GM18502 (cell line): ENCODE data around the gene CABLES2.

ENCODE experiments used
- ATAC-seq: cut with Tn5 transposase; IDR thresholded peaks from one replicate; pipeline ENCODE4 v1.9.1; 2021; ENCODE audit warnings: mild to moderate bottlenecking; ENCODE audit not compliant: unreplicated experiment, poor library complexity

Gene CABLES2

DNA sequence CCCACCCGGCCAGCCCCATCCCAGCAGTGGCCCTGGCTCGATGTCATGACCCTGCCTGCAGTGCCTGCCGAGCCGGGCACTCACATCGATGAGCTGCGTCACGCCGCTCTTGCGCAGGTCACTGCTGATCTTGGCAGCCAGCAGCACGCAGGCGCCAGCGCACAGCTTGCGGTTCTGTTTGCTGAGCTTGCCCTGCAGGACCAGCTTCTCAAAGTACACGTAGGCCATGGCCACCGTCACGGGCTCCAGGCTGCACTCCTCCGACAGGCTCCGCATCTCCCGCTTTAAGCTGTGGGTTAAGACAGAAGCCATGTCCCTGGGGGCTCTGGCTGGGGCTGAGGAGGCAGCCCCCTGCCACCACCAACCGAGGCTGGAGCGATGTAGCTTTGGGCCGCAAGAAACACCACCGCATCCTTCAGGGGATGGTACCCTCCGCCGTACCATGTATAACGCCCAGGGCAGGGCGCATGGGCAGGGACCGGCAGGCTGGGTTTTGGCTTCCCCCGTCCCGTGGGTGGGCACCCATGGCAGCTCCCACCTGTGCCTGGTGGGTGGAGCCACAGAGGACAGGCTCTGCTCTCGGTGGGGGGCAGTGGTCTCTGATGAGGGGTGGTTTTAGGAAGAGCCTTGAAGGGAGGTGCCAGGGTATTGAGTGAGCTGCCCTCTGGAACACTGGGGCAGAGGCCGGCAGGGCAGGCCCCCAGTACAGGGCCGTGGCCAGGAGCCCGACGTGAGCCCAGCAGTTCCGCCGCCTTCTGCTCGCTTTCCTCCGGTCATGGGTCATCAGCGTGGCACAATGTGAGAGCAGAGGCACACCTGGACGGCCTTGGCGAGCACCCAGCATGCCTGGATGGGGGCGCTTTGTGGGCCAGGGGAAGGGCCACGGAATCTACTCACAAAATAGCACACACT is 15.7 kb downstream of the CABLES2 start:
- ATAC-seq = no peak

DNA sequence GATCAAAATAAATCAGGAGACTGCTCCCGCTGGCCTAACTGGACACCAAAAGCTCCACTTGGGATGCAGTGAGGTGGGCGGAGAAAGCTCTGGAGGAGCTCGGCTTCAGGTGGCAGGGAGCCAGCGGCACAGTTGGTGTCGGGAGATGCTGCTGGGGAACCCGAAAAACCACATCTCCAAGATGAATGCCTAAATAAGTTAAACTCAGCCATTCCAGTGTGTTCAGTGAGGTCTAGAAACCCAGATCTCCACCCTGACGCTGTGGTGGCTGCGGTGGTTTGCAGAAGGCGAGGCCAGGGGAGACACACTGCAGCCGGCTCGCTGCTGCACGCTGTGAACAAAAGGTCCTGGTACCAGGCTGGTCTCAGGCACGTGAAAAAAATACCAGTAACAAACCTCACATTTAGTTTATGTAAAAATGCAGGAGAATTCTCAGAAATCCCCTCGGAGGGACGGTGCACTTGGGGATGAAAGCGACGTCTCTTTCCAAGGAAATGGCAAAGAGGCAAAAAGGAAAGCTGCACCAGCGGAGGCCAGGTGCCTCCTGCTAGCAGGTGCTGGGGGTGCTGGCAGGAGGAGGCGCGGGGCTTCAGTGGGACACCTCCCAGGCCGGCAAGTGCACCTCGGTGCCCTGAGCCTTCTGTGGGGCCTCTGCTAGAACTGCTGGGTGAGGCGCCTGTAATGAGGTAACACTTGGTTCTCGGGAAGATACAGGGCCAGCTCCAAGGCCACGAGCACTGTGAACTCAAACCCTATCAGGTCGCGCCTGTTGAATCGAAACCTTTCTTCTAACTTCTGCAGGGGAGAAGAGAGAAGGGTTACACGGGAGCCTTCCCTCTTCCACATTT is 16.5 kb downstream of the CABLES2 start:
- ATAC-seq = no peak

DNA sequence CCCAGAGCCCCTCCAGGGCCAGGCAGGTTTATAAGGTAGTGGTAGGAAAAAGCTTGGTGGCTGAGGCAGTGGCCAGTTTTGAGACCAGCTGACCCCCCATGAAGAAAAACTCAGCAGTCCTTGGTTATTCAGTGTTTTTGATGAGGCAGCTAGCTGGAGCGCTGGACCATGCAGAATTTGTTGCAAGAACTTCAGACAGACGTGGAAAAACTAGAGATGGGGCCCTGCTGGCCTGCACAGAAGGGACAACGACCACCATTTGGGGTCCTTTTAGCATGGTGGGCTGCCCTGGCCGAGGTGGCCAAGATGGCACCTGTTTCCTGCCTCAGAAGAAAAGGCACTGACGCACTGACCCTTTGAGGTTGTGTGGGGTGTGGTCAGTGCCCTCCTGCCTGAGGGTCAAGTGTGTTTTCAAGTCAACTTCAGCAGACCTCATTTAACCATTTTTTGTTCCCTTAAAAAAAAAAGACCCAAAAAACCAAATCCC is 17.4 kb downstream of the CABLES2 start:
- ATAC-seq = no peak

DNA sequence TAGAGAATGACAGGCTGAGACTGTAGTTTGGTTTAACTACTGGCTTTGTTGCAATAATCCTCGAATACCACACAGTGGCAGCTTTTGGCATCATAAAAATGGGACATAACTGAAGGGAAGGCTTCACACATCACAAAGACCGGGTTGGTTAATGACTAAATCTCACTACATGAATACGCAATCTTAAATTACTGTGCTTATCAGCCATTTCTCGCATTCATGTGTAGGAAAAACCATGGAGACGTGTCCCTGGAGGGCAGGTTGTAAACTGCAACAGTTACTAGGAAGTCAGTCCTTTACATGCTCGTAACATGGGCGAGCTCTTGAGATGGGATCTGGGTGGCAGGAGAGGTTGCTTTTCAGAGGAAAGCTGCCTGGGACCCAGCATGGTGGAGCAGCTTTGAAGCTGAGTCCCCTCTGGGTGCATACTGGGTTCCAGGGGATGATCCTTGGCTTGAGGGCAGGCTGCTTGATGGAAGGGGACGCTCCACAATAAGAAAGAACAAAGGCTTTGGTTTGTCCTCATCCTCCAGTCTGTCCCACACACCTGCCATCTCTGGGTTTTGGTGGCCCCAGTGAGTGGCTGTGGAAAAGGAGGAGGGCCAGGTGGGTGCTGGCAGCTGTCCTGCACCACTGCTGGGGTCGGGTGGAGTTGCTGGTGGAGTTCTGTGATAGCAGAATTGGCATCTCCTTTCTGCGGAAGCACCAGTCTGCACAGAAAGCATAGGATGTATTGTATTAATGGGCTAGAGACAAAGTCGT is 18.1 kb downstream of the CABLES2 start:
- no peak for ATAC-seq

DNA sequence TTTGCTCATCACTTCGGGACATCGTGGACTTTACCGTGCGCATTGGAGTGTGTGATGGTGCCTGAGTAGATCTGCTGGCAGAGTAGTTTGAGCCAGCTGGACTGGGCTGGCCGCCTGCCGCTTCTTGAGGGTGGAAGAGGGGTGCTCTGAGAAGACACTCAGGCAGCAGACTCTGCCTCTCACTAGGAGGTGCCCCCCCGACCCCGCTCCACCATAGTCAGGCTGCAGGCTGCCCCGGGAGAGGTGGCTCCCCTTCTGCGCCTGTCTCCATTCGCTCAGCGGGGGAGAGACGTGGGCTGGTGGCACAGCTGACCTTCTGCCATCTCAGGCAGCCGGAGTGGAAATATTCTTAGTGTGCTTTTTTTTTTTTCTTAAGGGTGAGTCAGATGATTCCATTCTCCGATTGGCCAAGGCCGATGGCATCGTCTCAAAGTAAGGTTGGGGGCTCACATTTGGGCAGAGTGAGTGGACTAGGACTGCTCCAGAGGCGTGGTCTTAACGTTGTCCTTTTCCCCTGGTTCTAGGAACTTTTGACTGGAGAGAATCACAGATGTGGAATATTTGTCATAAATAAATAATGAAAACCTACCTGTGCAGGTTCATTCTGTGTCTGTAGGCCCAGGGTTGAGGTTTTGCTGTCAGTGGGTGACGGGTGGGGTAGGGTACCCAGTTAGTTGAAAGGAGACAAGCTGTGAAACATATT is 19.0 kb downstream of the CABLES2 start:
- no peak for ATAC-seq

DNA sequence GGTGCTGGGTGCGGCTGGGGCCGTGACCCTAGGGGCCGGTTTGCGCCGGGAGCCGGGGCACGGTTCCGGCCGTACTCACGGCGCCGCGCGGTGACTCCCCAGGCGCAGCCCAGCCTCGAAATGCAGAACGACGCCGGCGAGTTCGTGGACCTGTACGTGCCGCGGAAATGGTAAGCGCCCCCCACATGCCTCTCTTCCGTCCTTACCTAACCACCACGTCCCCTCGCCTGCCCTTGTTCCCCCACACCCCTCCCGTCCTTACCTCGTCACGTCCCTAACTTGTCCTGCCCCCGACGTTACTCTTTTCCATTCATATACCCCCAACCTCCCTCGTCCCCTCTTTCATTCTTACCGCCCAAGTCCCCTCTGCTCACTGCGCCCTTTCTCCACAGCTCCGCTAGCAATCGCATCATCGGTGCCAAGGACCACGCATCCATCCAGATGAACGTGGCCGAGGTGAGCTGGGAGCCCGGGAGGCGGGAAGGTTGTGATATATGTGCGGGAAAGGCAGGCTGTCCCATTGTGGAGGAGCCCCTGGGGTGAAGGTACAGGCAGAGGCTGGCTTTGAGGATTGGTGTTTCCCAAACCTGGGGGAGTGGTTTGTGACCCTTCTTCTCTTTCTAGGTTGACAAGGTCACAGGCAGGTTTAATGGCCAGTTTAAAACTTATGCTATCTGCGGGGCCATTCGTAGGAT is 19.7 kb downstream of the CABLES2 start:
- ATAC-seq = no peak

DNA sequence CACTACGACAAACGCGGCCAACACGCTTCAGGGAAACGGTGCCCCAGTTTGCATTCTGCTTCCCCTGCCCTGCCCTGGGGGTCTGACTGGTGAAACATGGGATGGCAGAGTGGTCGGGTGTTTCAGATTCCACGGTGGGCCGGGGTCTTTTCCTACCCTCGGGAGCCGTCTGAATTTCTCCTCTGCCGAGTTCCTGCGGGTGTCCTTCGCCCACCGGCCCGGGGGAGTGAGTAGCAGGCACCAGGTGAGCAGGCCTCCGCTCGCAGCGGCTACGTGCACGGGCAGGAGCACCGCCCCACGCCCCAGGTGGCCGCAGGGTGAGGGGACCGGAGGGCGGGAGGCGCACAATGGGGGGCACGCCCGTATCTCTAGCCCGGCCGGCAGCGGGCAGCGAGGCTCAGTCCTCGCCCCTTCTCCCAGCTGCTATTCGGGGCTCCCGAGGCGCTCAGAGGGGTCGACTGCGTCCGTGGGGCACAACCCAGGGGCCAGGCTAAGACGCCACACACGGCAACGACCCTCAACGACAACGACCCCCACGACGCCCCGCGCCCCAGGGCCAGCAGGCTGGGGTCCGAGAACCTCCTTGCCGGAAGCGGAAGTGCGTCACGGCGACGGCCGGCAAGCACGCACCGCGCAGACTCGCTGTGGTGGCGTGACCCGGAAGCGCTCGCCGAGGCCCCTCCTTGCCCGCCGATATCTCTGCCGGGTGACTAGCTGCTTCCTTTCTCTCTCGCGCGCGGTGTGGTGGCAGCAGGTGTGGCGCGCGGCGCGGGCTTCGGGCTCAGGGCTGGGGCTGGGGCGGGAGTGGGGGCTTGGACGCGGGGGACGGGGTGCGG is 20.5 kb downstream of the CABLES2 start, which contains the start of gene RPS21:
TSS of gene RPS21 (plus strand) at position 721 of the 836 bp plus-strand sequence. CDS start 236 bp downstream, outside the sequence.
- ATAC-seq = peak; percentile 78

DNA sequence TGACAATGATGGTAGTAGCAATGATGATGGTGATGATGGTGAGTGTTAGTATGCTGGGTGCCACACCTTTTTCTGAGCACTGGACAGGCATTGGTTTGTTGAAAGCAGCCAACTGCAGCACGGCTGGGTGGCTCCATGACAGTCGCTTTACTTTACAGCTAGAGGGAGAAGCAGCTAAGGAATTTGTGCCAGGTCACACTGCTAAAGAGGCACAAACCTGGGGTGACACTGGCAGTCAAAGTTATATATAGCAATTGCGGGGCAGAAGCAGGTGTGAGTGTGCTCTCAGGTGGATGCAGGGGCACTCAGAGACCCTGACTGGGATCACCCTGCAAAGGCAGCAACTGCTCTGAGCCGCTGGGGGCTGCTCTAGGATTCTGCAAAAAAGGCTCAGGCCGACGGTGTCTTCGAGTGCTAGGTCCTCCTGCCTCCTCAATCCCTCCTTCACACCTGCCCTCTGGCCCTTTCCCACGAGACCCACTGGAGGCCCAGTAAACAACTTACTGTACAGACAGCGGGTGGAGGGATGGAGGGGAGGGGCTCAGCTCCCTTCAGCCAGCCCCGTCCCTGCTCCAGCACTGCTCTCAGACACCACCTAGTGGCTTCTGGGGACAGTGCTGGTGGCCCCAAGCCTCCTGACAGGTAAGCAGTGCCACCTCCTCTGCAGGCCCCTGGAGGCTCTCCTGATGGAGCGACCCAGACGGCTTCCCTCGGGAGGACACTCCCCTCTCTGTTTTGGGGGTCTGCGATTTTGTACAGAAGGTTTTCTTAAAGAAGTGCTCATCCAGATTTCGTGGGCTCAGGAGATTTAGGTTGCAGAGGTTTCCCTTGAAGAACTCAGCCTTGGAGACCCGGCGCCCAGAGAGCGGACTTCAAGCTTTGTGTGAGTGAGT is 24.5 kb downstream of the CABLES2 start:
- ATAC-seq = peak; percentile 59

DNA sequence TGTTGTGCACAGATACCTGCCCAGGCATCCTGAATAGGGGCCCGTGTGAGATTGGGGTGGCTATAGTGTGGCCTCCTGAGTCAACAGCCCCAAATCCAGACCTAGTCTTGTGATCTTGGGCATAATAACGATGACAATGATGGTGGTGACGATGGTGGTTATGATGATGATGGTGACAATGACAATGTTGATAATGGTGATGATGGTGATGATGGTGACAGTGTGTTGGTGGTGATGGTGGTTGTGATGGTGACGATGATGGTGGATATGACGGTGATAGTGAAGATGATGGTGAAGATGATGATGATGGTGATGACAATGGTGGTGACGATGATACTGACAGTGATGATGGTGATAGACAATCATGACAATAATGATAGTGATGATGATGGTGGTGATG is 25.2 kb downstream of the CABLES2 start:
- ATAC-seq = no peak

DNA sequence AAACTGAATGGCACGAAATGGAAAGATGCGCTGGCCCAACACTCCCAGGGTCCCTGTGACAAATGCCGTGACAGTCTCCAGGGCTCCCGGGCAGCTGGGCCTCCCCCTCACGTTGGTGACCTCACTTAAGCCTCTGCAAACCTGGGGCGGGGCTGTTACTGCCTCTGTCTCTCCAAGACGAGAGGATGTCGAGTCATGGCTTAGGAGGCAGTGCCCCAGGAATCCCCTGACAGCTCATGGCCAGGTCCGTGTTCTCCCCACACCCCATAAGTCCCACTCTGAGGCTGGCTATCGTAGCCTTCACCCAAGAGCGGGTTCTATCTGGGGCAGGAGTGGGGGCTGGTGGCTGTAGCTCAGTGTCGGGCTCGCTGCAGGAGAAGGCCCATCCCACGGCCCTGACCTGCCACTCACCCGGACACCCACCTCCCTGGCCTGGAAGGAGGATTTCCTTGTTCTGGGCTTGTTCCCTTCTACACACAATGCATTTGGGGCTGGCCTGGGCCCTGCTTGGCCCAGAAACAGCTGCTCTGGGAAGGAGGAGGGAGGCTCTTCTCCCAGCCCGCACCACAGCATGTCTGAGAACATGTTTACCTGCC is 25.8 kb downstream of the CABLES2 start:
- ATAC-seq = no peak

DNA sequence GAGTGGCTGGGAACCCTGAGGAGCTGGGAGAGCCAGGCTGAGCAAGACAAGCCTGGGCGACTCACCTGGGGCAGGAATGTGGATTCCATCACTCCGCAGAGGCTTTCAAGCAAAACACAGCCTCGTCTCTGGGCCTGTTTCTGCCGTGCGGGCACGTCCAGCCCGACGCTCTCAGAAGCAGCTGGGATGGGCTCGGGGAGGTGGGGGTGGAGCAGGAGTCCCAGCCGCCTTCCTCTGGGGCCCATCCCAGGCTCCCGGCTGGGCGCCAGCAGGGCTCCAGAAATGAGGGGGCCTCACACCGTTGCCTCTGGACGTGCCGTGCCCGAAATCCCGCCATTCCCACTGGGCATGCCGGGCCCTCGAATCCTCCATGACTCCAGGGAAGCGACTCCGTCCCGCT is 28.9 kb downstream of the CABLES2 start:
- no peak for ATAC-seq

DNA sequence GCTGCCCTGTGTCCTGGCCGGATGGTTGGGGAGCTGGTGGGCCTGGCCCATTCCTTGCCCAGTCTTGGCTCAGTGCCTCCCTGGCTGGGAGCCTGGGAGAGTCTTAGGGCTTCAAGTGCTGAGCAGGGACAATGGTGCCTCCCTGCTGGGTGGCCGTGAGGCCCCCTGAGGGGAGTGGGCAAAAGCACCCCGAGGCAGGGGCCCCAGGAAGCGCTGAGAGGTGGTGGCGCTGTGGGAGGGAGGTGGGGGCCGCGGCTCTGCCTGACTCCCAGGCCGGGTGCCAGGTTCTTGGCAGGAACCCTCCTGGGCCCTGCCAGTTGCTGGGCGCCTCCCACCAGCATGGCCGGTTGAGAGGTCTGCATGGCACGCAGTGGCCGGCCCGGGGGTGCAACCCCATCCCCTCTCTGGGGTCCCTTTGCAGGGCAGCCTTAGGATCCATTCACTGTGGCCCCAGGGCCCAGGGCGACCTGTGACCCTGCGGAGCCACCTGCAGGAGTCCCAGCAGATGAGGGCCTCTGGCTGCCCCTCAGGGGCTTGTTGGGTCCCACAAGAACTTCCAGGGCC is 29.4 kb downstream of the CABLES2 start:
- no peak for ATAC-seq

DNA sequence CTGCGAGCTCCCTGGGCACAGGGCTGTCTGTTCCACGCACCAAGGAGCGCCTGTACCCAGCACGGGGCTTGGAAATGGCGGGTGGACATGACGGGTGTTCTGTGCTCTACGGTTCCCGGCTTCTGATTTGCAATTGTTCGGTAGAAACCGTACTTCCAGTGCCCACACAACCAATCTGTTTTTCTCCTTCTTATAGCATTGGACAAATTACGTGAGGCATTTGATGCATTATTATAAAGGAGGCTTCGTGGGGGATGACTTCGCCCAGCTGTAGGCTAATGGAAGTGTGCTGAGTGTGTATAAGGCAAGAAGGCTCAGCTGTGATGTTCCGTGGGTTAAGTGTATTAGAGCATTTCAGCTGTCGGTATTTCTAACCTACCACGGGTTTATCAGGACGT is 30.0 kb downstream of the CABLES2 start:
- no peak for ATAC-seq

DNA sequence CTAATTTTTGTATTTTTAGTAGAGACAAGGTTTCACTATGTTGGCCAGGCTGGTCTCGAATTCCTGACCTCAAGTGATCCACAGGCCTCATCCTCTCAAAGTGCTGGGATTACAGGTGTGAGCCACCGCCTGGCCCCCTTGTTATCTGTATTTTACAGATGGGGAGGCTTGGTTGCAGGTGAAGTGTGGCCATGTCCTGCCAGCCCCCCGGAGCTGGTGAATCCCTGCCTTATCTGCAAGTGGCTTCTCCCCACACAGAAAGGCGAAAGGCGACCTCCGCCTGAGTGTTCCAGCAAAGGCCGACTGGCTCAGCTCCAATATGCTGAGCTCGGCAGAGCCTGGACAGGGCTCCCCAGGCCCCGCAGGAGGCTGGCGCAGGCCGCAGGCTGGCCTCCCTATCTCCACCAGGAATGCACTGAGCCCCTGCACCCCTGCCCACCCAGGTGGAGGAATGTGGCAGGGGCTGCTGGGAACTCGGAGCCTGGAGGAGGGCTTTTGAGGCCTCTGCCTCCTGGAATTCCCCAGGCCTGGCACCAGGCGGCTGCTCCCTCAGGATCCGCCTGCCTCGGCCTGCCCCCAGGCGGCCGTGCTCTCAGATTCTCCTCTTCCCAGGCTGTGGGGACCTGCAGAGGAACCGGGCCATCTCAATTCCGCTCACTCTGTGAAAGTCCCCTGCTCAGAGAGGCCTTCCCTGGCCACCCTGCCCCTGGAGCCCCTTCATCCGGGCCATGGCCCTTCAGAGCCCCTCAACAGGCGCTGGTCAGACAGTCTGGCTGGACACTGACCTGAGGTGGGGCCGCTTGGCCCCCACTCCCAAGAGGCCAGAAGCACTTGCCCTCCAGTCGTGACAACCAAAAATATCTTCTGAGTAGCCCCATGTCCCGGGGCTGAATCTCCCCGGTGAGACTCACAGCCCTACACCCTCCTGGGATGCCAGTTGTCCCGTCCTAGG is 30.7 kb downstream of the CABLES2 start:
- no peak for ATAC-seq

DNA sequence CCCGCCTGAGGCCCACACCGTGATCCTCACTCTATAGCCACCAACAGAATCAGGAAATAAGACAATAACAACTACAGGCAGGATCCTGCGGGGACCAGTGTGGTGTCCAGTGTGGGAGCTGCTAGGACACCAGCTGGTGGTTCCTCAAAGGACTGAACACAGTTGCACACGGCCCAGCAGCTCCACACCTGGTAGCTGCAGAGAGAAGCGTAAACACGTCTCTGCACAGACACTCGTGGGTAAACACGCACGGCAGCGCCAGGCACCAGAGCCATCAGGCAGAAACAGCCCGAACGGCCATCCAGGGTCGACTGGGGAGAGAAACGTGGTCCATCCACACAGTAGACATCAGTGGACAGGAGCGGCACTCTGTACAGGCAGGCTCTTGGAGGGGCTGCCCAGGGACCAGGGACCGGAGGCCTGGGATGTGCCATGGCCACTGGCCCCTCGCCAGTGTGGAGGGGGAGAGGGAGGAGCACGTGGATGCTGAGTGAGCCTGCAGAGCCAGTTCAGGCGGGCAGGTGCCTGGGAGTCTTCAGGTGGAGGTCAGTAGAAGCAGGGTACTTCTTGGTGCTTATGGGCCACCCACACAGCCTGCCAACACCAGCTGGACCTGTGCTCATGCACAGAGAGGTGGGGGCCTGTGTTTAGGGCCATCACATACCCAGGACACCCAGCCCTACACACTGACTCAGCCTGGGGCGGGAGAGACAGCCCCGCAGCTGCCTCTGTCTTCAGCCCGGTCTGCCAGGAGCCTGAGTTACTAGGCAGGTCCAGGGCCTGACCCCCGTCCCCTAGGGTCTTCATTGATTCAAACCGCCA is 32.5 kb downstream of the CABLES2 start:
- no peak for ATAC-seq
